ENCODE results near the gene FBXO3.

DNA sequence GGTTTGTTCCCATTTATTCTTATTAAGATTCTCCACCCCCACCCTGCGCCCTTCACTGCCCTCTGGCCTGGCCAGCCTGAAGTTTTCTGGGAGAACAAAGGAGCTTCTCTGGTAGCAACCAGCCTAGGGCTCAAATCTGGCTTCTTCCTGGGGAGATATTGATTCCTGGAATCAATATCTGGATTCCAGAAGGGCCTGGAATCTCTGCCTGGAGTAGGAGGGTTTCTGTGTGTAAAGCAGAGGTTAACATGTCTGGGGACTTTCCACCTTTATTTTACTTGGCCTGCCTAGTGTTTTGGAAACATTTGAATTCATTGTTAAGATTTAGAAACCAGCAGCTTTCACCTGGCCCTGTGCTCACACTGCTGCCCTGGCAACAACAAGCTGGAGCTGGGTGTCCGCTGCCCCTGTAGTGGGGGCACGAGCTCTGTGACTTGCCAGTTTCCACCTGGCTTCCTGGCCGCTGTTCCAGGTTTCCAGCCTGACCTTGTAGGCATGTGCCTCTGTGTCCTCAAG, 79.2 kb downstream of the FBXO3 start:
- TF ChIP-seq, protein P1, sequence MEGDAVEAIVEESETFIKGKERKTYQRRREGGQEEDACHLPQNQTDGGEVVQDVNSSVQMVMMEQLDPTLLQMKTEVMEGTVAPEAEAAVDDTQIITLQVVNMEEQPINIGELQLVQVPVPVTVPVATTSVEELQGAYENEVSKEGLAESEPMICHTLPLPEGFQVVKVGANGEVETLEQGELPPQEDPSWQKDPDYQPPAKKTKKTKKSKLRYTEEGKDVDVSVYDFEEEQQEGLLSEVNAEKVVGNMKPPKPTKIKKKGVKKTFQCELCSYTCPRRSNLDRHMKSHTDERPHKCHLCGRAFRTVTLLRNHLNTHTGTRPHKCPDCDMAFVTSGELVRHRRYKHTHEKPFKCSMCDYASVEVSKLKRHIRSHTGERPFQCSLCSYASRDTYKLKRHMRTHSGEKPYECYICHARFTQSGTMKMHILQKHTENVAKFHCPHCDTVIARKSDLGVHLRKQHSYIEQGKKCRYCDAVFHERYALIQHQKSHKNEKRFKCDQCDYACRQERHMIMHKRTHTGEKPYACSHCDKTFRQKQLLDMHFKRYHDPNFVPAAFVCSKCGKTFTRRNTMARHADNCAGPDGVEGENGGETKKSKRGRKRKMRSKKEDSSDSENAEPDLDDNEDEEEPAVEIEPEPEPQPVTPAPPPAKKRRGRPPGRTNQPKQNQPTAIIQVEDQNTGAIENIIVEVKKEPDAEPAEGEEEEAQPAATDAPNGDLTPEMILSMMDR (IDR thresholded peaks at IDR 0.05 in 4 of 5, conservative IDR thresholded peaks at IDR 0.05 in 1 of 5) = no peak
- no peak for TF ChIP-seq POLR2A (IDR thresholded peaks at IDR 0.05)
